ENCODE results near the gene ADAM12. TPM values are rescaled to one million over a fixed set of nuclear protein-coding genes. Genes with fewer than 3 reads are reported as not detected.

Gene ADAM12
- total and polyA plus RNA-seq, 9 of the 15 experiments (the other 6 are each of a cell fraction or from before 2014, with no cell fraction given), result not detected

- H3K4me1 ChIP-seq (replicated peaks in 1 of 2; ENCODE audit: control insufficient read depth in 2 of 2, insufficient read depth in 2 of 2, low read length in 2 of 2), result no peaks in the 10 kb centered on the region
- no peaks in the 10 kb centered on the region for H3K27me3 ChIP-seq (ENCODE audit: control insufficient read depth in 2 of 2, insufficient read depth in 2 of 2, low read length in 2 of 2)
- no peak for FAIRE-seq
- H3K9me1 ChIP-seq (ENCODE audit: control insufficient read depth, insufficient read depth, low read length), result no peaks in the 10 kb centered on the region
- TF ChIP-seq MAZ (CRISPR knock-in tag; conservative IDR thresholded peaks at IDR 0.05 in 1 of 2, IDR thresholded peaks at IDR 0.05 in 1 of 2) (no peak), THAP7 (CRISPR knock-in tag; IDR thresholded peaks at IDR 0.05) (no peak), PREB (CRISPR knock-in tag; IDR thresholded peaks at IDR 0.05) (no peak), TGIF2 (CRISPR knock-in tag; IDR thresholded peaks at IDR 0.05) (no peak), CHCHD3 (CRISPR knock-in tag; IDR thresholded peaks at IDR 0.05) (no peak), CBFB (CRISPR knock-in tag; IDR thresholded peaks at IDR 0.05) (no peak), TEAD2 (tag; IDR thresholded peaks at IDR 0.05) (no peak), MCM3 (IDR thresholded peaks at IDR 0.05) (no peak), ARID1B (IDR thresholded peaks at IDR 0.05) (no peak), HNRNPL (IDR thresholded peaks at IDR 0.05; ENCODE audit: low read depth, low read length) (no peak), ZBTB9 (CRISPR knock-in tag; IDR thresholded peaks at IDR 0.05) (no peak), SIX5 (IDR thresholded peaks at IDR 0.05; ENCODE audit: borderline replicate concordance in 1 of 2, insufficient read depth in 1 of 2, low read depth in 1 of 2, low read length in 2 of 2) (no peak), NR2F6 (CRISPR knock-in tag; IDR thresholded peaks at IDR 0.05) (no peak)
- WGBS (ENCODE audit: insufficient coverage, low coverage, missing lambda C conversion rate), result 2% methylated on average over 7 of the region's 7 CpGs
- intact Hi-C loops (cut with micrococcal nuclease) (no loop called here), in situ Hi-C loops (cut with MboI) (no loop called here)
- H3K4me2 ChIP-seq (ENCODE audit: insufficient read depth, low read length), result no peak overlapping the region
- POLR2A ChIA-PET, result no interaction called here
- no peaks in the 10 kb centered on the region for H3K36me3 ChIP-seq (ENCODE audit: control insufficient read depth, insufficient read depth, low read length)
- H2AFZ ChIP-seq (ENCODE audit: low read depth, low read length), result no peak overlapping the region
- H3K9me3 ChIP-seq (replicated peaks; ENCODE audit: control insufficient read depth, insufficient read depth, low read depth, low read length), result no peaks in the 10 kb centered on the region
- no peaks in the 10 kb centered on the region for H4K20me1 ChIP-seq (replicated peaks; ENCODE audit: control insufficient read depth, insufficient read depth, low read length)
- BruUV-seq (replicated peaks), result no TSS peak
- no peak overlapping the region for H3K27ac ChIP-seq (ENCODE audit: extremely low read depth, low read depth, low read length)
- DNase-seq (ENCODE audit: extremely low read depth in 1 of 4, low spot score in 3 of 4), result no peak
- no peak for ATAC-seq
- H3K4me3 ChIP-seq, result no peak overlapping the region
- H3K9ac ChIP-seq (ENCODE audit: insufficient read depth in 1 of 2, low read depth in 2 of 2, low read length in 2 of 2), result no peak overlapping the region
- H3K79me2 ChIP-seq (ENCODE audit: control insufficient read depth, insufficient read depth, low read length), result no peaks in the 10 kb centered on the region
- CTCF ChIA-PET (ENCODE audit: low intra/inter-chr PET ratio), result no interaction called here
Observed at GRCh38 chr10:126432507-126432906, 44.2 kb upstream of the ADAM12 start.

Data from K562 (cell line).